Measurements from ENCODE around the gene SUGP2.

GRCh38 chr19:19074196-19074882 lies 41.0 kb upstream of the SUGP2 start:
- TF ChIP-seq CTCF (IDR thresholded peaks at IDR 0.05; ENCODE audit: insufficient read depth, low read length, poor library complexity, severe bottlenecking), result no peak
- TF ChIP-seq EZH2phosphoT487 (conservative IDR thresholded peaks at IDR 0.05; ENCODE audit: low read length), result no peak

All from SU-DHL-6 (cell line).